IPS DF 19.7 (cell line): ENCODE data around the gene PITPNC1.
A peak's percentile ranks its signal among the peaks of the same experiment; 100 is the strongest.
"Not testable (repeated sequence)": the region's sequence is repeated elsewhere in the genome, so short reads cannot be mapped to it uniquely, and the experiment has no call there.

Experiments used
- DNase-seq: peaks from one replicate; pipeline ENCODE4 v3.0.0-alpha.2; 2013; ENCODE audit warnings: low read depth, low spot score

Gene PITPNC1

GRCh38 chr17:67680445-67681224 is 303.6 kb downstream of the PITPNC1 start:
- no peak for DNase-seq

DNA sequence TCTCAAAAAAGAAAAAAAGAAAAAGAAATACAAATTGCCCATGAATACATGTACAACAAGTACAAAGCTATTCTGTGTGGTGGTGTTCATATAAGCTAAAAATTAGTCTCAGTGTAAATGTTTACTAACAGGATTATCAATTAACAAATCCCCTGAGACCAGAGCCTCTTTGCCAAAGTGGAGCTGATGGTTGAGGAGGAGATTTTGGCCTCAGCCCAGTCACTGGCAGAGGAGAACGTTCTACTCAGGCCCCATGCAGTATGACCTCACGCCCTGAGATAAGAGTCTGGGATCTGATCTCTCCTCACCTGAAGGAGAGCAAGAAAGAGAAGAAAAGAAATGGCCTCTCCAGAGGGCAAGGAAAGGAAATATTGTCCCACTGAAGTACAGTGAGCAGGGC is 305.1 kb downstream of the PITPNC1 start:
- DNase-seq = no peak

GRCh38 chr17:67685351-67685750 is 308.3 kb downstream of the PITPNC1 start:
- no peak for DNase-seq

DNA sequence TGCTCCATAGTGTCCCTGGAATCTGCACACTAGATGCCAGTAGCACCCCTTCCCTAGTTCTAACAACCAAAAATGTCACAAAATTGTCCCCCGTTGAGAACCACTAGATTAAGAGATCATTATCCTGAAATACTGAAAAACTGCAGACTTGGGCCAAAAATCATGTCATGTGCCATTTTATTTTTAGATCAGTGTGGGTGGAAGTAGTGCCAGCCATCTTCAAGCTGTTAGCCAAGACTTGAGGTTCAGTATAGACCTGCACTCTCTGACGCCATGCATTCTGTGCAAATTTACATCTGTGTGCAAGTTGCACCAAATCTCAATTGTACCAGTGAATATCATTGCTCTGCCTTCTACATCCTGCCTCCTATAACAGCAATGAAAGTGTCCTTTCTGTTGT is 309.2 kb downstream of the PITPNC1 start:
- no peak for DNase-seq

- no peak for DNase-seq
Observed at GRCh38 chr17:67687511-67687910, 310.4 kb downstream of the PITPNC1 start.

- no peak for DNase-seq
Observed at GRCh38 chr17:67689534-67690177, 312.6 kb downstream of the PITPNC1 start.

DNA sequence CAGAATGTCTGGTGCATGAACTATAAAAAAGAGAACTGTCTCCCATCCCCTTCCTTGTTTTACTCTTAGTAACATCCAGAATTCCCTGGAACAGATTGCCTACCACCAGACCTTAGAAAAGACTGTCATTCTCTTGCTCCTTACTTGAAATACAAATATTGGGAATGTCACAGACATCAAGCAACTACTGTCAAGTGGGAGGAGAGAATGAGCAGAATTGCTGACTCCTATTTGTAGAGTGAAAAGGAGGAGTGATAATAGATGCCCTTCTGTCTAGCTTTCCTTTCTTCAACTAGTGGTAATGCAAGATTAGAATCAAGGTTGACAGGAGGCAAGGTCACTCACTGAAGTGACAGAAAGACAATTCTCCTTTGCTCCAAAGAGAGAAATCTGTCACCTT is 316.7 kb downstream of the PITPNC1 start:
- no peak for DNase-seq

- DNase-seq = no peak
Observed at GRCh38 chr17:67696347-67696746, 319.3 kb downstream of the PITPNC1 start.

DNA sequence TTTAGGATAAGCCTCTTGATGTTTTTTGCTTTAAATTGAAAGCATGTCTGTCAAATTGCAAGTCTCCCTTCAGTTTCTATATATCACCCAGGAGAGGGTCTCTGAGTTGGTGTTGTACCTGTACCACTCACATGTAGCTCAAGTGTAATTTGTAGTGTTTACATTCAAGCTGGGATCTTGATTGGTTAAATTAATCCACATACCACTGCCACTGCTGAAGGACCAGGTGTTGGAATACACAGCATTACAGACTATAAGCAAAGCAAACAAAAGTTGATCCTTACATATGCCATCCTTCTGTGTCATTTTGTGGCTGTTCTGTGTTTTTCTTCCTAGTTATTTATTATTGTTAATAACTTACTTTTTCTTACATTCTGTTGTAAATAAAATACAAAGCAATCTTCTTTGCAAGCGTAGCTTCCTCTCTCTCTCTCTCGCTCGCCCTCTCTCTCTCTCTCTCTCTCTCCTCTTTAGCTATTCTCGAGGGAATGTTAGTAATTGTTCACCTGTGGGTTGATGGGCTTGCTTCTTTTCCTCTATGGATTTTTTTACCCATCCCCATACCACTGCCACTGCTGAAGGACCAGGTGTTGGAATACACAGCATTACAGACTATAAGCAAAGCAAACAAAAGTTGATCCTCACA is 319.9 kb downstream of the PITPNC1 start:
- DNase-seq = no peak

- no peak for DNase-seq
Observed at GRCh38 chr17:67700037-67700724, 323.1 kb downstream of the PITPNC1 start.

GRCh38 chr17:67700725-67701119 is 323.6 kb downstream of the PITPNC1 start:
- no peak for DNase-seq

- not testable (repeated sequence) for DNase-seq
Observed at GRCh38 chr17:67702861-67703260, 325.8 kb downstream of the PITPNC1 start.

GRCh38 chr17:67707442-67707841 is 330.4 kb downstream of the PITPNC1 start:
- DNase-seq = no peak

DNA sequence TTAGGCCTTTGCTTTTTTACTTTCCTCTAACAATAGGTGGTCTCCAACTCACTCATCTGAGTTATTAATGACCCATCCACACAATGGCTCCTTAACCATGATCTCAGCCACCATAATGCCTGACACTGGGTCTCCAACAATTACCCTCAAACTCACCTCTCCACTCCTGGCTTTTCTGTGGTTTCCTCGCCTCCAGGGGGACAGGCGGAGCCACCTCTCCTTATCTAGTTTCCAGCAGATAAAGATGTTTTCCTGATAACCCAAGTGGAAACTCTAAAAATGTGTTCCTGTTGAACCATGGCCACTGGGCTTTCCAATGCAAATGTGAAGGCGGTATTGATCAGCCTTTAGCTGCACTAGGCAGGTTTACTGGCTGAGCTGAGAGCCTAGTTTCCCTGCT is 331.3 kb downstream of the PITPNC1 start:
- no peak for DNase-seq

- DNase-seq = no peak
Observed at GRCh38 chr17:67711916-67712315, 334.8 kb downstream of the PITPNC1 start.

GRCh38 chr17:67712375-67712774 is 335.3 kb downstream of the PITPNC1 start:
- DNase-seq = no peak

DNA sequence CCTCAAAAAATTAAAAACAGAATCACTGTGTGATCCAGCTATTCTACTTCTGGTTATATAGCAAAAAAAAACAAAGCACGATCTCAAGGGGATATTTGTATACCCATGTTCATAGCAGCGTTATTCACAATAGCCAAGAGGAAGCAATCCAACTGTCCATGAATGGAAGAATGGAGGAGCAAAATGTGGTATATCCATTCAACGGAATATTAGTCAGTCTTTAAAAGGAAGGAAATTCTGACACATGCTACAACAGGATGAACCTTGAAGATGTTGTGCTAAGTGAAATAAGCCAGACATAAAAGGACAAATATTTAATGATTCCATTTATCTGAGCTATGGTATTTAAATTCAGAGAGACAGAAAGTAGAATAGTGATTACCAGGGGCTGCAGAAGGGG is 336.1 kb downstream of the PITPNC1 start:
- DNase-seq = no peak

GRCh38 chr17:67716405-67716798 is 339.3 kb downstream of the PITPNC1 start:
- DNase-seq = no peak

DNA sequence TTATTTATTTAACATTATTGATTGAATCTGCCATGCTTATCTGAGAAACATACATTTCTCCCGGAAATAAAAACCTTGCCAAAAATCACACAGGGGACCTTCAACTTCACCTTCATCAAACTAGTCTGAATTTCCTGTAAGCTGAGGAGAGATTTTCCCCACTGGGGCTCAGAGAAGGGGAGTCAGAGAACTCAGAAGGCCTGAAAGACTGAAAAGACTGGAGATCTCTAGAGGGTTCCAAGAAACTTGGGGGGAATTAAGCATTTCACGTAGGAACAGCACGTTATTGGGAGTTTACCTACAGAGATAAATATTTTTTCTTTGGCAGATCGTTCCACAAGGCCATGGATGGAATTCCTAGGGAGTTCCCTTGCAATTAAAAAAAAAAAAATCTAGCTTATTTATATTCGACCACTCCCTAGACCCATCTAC is 340.1 kb downstream of the PITPNC1 start:
- DNase-seq = no peak

GRCh38 chr17:67717624-67718324 is 340.7 kb downstream of the PITPNC1 start, which contains the start of gene NOL11:
NOL11 (plus strand) TSS chr17:67717936; CDS start chr17:67717948, 12 bp downstream.
- peak; percentile 89 for DNase-seq

DNA sequence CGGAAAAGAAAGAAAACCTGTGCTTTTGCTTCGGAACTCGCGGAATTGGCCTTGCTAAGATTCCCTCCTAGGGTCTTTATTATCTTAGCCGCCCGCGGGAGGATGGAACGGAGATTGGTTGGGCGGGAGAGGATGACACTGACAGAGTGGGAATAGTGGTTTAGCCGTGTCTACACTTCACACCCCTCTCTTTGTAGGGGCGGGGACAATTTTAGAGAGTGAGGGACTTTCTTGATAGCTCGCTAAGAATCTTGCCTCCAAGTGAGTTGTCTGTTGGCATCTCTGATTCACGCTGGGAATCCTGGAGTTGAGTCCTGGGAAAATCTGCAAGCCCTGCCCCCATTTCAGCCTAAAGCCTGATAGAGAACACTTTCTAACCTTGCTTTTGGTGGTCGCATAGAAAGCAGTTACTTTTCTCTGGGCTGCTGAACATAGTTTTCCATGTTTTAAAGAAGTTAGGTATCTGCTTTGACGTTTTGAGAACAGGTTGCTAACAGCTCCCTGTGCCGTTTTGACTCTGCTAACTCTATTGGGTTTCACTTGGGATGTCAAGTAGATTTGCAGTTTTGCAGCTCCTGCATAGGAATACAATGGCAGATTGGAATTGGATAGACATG is 341.4 kb downstream of the PITPNC1 start:
- DNase-seq = no peak
